Dedifferentiated amniotic fluid mesenchymal stem cell (primary cell): ENCODE measurements around the gene SLC7A6.

Experiments used
- DNase-seq: peaks from one replicate; pipeline ENCODE4 v3.0.0-alpha.2; 2016; ENCODE audit errors: extremely low spot score

The SLC7A6 gene

DNA sequence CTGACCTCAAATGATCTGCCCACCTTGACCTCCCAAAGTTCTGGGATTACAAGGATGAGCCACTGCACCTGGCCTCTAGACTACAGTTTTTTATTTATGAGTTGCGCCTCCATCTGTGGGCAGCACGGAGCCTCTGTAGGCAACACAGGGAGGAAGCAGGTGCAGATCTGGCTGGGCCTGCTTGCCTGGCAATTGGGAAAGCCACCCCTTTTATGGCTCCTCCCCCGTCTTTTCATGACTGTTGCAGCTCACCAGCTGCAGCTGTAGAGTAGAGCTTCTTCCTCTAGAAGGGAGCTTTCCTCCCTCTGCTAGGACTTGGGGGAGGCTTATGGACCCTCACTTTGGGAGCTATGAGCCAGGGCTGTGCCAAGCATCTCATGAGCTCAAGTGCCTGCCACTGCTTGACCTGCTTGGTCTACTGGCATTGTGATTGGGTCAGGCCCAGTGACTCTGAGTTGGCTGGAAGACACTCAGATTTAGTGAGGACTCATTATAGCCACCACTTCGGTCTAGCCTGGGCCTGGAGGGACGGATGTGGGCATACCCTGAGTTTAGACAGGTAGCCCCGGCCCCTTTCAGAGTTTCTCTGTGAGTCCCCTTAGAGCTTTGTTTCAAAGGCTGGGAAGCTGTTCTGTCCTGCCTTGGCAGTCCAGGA, 6.9 kb upstream of the SLC7A6 start:
- no peak for DNase-seq

DNA sequence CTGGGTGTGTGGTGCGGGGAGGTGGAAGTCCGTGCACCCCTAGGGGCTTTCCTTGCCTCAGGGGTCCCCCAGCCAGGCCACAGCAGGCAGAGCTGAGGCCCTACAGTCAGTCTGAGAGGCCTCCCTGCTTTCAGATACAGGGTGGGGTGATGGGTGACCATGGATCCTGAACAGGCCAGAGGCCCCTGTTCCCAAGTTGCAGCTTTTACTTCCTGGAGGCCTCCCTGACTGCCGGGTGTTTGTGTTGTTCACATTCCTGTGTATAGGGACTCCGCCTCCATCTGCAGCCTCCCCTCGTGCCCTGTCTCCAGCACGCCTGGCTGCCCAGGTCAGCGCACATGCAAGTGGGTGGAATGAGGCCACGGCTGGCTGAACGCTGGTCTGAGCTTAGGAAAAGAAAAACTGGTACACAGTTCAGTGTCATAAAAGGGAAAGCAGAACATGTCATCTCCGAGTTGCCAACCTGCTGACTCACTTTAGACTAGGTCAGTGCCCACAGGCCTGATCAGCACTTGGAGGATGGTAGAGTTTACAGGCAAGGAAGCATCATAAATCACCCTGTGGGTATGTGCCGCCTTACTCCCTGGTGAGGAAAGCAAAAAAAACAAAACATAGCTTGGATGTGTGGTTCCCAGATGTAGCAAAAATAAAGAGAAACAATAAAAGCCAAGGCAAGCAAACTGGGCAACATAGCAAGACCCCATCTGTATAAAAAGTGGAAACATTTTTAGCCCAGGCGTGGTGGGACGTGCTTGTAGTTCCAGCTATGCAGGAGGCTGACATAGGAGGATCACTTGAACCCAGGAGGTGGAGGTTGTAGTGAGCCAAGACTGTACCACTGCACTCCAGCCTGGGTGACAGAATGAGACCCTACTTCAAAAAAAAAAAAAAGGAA, 6.2 kb upstream of the SLC7A6 start:
- DNase-seq = peak; percentile 17

DNA sequence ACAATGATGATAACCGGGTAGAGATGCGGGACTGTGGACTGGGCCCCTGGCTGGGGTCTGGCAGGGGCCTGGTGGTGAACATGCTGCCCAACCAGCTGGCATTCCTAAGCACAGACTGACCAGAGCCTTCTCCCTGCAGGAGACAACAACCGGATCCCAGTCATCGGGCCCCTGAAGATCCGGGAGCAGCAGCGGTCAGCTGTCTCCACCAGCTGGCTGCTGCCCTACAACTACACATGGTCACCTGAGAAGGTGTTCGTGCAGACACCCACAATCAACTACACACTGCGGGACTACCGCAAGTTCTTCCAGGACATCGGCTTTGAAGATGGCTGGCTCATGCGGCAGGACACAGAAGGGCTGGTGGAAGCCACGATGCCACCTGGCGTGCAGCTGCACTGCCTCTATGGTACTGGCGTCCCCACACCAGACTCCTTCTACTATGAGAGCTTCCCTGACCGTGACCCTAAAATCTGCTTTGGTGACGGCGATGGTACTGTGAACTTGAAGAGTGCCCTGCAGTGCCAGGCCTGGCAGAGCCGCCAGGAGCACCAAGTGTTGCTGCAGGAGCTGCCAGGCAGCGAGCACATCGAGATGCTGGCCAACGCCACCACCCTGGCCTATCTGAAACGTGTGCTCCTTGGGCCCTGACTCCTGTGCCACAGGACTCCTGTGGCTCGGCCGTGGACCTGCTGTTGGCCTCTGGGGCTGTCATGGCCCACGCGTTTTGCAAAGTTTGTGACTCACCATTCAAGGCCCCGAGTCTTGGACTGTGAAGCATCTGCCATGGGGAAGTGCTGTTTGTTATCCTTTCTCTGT, 5.1 kb upstream of the SLC7A6 start:
- no peak for DNase-seq

DNA sequence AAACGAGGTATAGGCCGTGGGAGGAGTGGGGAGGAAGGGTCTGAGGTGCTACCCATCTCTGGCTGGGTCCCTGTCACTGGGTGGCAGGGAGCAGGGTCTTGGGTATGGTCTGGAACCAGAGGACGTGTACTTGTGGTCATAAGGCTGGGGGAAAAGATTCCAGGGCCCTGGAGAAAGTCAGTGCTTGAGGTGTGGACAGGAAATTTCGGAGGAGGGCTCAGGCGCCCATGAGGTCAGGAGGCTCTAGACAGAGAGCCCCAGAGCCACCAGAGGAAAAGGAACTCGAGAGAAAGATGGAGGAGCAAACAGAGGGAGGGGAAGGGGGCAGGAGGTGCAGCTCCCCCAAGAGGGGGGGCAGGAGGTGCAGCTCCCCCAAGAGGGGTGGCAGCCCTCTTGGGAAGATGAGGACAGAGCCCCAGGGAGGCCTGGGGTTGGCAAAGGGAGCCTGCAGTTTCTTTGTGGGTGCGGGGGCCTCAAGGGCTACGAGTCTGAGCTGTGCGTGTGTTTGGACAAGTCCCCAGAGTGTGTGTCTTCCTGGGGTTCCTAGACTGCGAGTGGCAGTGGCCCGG, 683 bp upstream of the SLC7A6 start:
- no peak for DNase-seq

DNA sequence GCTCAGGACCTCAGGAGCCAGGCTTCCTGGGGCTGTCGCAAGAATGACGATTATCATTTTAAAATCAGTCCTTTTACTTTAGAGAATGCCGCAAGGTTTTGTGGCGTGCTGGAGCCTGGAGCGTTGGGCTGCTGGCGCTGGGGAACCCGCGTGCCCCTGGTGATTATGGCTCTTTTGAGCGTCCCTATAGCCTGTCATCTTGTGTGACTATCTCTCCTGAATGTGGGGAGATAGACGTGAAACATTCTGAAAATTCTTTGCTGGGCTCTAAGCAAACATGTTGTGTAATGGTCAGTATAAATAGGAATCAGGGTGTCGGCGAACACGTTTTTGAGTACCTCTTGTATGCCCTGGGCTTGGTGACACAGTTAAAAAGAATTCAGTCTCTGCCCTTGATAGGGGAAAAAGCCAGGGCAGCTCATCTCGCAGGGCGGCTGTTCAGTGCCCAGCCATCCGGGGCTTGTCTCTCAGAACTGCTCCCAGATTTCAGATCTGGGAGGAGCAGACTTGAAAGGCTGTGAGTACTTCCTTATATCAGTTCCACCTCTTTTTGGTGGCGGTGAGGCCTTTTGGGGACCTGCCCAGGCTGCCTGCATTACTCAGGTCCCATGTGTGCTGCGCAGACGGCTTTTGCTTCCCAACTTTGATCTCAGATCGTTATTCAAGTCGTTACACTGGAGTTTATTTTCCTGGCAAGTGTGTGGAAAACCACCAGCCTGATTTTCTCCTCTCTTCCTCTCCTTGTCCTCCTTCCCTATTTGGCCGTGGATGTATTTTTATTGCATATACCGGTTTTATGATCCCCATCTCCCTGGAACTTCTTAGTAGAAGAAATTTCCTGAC, 973 bp downstream of the SLC7A6 start:
- peak; percentile 57 for DNase-seq

DNA sequence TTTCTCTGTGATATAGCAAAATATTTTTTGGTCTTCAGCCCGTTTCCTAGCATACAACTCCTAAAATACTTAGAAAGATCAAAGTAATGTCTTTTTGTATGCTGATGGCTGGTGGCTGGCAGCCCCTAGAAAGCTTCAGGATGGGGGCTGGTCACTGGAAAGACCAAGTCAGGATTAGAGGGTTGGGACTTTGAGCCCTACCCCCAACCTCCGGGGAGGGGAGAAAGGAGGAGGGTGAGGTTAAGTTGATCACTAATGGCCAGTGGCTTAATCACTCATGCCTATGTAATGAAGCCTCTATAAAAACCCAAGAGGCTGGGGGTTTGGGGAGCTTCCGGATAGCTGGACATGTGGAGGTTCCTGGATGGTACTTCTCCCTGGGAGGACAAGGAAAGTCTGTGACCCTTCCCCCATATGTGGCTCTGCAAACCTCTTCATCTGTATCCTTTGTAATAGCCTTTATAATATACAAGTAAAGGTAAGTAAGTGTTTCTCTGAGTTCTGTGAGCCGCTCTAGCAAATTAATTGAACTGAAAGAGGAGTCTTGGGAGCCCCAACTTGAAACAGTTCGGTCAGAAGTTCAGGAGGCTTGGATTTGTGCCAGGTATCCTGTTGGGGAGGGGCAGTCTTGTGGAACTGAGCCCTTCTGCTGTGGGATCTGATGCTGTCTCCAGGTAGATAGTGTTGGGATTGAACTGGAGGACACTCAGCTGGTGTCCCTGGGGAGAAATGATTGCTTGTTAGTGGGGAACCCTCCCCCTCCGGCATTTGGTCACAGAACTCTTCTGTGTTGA, 3.5 kb downstream of the SLC7A6 start:
- no peak for DNase-seq

DNA sequence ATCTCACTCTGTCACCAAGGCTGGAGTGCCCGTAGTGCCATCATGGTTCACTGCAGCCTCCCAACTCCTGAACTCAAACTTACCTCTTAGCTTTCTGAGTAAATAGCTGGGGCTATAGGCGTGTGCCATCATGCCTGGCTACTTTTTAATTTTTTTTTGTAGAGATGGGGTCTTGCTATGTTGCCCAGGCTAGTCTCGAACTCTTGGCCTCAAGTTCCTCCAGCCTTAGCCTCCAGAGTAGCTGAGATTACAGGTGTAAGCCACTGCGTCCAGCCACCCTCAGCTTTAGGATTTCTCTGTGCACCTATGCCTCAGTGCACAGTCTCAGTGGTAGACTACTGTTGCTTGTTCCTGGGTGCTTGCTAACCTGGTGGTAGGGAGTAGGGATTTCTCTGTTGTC, 5.5 kb downstream of the SLC7A6 start:
- no peak for DNase-seq

DNA sequence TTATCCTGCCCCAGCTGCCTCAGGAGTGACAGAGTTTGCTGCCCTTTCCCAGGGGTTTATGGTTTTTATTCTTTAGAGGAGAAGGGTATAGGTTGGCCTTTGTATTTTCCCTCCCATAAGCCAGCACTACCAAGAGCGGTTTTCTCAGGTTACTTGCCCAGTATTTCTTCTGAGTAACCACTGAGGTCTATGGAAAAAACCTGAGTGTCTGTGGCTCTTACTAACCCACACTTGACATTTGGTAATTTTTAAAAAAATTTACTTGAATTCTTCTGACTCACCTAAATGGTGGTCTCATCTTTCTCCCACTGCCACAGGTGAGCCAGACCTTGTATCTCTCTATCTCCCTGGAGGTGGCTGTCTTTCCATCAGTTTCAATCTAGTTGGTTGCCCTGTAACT, 6.0 kb downstream of the SLC7A6 start:
- DNase-seq = no peak

DNA sequence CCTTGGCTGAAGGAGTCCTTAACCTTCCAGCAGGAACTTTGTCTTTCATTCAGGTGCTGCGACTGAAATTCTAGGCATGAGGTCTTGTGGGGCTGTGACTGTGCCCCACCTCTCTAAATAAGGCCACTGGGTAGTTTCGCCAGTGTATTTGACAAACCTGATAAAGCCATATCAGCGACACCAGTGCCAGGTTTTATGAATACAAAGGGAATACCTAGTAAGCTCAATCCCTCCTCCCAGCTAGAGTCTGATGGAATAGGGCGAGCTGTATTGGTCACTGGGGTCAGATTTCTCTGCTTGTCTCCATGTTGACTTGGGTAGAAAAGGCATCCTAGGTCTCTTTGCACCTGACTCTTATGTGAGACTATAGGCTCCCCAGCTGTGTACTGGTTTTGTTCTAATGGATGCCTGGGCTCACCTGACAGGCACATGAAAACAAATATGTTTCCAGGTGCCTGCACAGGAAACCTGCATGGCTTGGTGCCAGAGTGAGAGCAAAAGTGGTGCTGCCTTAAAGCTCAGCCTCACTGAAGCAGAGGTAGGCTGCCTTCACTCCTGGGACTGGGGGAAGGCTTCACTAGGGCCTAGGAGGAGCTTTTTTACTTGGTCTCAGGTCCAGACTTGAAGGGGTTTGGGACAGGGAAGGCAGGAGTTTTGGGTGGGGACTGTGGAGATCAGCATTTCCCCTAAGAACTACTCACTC, 8.3 kb downstream of the SLC7A6 start:
- no peak for DNase-seq

DNA sequence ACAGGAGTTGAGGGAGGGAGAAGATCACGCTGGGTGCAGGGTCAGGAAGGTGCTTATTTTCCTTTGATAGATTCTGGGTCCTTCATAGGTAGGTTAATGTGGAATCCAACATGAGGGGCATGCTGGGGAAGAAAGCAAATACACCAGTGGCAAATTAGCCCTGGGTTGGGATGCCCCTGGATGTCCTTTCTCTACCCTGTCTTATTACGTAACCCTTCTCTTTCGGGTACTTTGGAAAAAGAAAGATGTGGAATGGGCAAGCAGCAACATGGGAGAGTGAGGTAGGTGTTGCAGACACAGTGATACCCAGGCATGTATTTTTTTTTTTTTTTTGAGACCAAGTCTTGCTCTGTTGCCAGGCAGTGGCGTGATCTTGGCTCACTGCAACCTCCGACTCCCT, 9.1 kb downstream of the SLC7A6 start:
- DNase-seq = no peak

DNA sequence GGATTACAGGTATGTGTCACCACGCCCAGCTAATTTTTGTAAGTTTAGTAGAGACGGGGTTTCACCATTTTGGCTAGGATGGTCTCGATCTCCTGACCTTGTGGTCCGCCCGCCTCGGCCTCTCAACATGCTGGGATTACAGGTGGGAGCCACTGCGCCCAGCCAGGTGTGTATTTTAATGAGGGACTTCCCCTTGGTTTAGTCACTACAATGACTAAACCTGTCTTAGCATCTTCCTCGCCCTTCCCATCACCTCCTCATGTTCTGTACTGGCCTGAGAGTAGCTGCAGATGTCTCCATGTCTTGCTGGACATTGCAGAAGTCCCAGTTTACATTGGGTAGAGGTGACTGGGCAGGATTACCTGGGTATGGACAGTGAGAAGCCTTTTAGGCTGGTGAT, 9.6 kb downstream of the SLC7A6 start:
- no peak for DNase-seq

DNA sequence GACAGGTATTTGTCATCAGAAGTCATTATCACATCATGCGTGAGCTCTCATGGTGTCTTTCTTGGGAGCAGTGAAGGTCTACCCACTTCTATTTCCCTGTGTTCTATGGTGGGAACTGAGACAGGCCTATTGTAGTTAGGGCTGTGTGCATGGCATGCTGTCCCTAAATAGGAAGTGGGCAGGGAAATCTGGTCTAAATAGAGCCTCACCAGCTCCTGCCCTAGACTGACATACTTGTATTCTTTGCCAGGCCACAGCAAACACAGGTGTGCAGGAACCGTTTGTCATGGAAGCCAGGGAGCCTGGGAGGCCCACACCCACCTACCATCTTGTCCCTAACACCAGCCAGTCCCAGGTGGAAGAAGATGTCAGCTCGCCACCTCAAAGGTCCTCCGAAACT, 10.1 kb downstream of the SLC7A6 start:
- DNase-seq = no peak

DNA sequence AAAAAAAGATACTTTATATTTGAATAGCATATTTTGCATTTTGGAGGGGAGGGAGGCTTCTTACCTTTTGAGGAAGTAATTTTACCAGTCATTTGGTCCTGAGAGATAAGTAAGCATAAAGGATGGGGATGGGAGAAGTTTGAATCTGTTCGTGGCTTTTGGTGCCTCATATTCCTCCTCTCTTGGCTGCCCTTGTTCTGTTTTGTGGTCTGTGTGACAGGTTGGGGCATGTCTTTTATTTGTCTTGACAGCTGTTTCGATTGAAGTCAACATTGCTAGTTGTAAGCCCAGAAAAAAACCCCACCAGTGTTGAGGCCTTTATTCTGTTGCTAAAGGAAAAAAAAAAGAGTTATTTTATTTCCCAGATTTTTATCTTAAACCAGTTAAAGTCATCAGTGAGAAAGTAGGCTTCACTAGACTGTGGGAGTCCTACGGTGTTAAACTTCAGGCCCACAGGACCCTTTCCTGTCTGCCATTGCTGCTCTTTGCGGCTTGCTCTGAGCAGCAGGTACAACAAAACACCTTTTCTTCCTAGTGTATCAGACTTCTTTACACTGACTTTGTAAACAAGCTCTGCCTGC, 11.4 kb downstream of the SLC7A6 start:
- no peak for DNase-seq

DNA sequence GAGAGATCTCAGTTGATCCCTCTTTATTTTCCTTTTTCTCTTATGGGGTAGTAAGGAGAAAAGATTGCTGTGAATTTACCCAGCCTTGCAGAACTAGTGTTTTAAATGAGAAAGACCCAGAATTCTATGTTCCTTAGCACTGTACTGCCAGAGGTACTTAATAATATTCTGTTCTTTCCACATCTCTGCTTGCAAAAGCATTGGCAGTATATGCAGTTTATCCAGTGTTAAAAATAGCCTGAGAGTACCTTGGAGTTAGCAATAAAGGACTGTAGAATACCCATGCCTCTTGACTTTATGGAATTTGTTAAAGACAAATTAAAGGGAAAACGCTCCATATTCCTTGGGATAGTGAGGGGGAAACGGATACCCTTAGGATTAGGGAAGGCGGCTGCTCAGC, 11.9 kb downstream of the SLC7A6 start:
- DNase-seq = no peak

DNA sequence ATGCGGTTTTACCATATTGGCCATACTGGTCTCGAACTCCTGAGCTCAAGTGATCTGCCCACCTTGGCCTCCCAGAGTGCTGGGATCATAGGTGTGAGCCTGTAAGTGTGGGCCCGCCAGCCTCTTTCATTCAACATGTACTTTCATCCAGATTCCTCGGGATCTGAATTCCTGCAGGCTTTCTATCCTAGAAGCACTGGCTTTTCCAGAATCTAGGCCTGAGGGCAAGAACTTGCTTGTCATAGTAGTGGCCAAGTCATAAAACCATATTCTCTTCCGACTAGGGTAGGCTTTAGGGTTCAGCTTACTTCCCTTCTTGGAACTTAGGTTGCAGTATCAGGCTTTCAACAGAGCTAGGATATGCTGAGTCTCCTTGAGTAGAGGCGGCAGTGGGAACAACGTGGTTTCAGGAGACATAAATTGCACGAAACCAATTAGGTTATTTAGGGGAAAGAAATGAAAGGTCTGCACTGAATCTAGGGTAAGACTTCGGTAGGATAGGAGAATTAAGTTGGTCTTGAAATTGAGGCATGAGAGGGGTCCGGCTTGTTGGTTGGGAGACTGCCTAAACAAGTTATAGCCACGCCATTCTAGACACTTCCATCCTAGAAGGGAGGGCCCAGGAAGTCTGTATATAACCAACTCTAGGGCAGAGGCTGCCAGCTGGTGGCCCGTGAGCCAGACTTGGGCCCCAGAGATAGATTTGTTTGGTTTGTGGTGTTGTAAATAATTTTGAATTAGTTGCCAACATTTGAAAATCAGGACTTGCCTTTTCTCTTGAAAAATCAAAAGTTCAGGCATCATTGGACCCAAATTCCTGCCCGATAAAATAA, 15.6 kb downstream of the SLC7A6 start:
- DNase-seq = no peak

DNA sequence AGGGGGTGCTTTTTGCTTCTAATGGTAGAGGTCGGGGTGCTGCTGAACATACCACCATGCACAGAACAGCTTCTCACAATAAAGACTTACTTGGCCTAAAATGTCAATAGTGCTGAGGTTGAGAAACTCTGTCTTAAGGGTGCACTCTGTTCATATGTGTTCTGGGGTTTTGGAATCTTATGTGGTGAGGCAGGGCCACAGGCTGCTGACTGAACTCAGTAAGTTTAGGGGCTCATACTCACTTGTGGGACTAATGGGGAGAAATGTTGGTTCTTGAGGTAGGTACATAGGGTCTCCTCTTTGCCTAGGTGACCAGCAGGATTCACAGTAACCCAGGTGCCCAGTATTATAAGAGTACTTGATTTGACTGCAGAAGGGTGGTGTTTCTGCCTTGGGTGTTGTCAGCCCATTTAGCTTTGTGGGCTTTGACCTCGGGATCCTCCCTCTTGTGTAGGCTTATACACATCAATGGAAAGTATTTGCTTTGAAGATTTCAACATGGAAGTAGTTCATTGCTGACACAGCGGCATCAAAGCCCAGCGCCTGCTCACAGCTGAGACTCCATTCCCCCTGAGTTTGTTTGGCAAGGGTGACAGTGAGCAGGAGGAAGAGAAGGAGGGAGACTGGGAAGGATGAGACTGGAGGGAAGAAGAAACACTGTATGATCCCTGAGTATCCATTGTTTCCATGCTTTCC, 17.2 kb downstream of the SLC7A6 start:
- DNase-seq = no peak

DNA sequence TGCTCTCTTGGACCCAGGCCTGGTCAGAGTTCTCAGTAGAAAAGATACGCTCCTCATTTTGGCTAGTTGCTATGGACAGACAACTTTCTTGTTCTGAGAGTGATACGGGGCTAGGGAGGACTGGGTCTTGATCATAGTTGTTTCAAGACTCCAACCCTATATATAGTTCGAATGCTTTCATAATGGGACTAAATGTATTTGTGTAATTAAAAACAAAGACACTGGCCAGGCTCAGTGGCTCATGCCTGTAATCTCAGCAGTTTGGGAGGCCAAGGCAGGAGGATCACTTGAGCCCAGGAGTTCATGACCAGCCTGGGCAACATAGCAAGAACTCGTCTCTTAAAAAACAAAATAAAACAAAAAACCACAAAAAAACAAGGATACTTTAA, 17.7 kb downstream of the SLC7A6 start:
- no peak for DNase-seq

DNA sequence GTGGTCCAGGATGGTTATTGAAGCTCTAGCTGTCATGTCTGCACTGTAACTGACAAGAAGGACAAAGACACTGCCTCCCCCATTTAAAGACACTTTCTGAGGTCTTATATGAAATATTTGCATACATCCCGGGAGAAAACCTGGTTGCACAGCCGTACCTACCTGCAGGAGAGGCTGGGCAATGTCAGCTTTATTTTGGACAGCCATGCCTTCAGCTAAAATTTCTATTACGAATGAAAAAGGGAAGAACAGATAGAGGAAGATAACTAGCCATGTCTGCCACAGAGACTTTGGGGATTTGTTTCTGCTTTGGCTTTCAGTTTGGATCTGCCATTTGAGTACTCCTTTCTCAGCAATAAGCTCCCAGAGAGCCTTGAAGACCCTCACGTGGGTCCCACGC, 19.0 kb downstream of the SLC7A6 start:
- no peak for DNase-seq
